Stimulated activated CD4-positive, alpha-beta T cell treated with anti-CD3 and anti-CD28 coated beads, Interleukin-15, amount 100 ng/mL, for 1 hour (primary cell): Measurements from ENCODE around the gene KCNJ16.

Experiments used
- DNase-seq, 2 donors: peaks; one replicate each; pipeline ENCODE4 v3.0.0-alpha.2; 2020; ENCODE audit warnings: low read depth in 1 of 2, low spot score in 1 of 2

KCNJ16 gene

GRCh38 chr17:70168044-70168976, 93.3 kb downstream of the KCNJ16 start:
- no peak for DNase-seq

DNA sequence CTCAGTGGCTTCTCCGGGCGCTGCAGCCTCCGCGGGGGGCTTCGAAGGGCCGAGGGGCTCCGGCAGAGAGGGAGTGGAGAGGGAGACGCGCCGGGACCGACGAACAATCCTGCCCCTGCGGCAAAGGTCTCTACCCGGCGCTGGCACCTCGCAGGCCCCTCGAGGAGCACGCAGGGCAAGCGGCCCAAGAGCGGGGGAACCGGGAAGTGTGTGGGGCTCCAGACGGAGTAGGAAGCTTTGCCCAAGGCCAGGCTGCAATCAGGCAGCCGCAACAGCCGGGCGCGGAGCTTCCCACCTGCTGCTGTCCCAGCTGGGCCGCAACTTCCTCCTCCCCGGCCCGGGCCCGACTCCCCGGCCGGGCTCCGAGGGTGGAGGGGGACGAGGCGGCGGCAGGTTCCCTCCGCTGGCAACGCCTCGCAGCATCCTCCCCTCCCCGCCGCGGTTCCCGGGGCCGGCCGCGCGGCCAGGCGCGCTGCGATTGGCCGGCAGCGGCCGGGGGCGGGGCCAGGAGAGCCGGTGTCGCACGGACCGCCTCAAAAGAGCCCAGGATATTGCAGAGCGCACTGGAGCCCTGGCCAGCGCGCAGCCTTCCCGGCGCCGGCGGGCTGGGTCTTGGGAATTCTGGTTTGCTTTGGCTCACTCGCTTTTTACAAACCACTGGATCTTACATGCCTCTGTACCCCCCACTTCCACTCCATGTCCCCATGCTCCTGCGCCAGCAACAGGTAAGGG, 94.1 kb downstream of the KCNJ16 start, which contains the start of gene KCNJ2:
Gene KCNJ2, plus strand, starts transcription at position 556 of the 732 bp plus-strand sequence. CDS start 5,508 bp downstream, outside the sequence.
- peak in 1 of 2 donors; percentile 25 for DNase-seq

DNA sequence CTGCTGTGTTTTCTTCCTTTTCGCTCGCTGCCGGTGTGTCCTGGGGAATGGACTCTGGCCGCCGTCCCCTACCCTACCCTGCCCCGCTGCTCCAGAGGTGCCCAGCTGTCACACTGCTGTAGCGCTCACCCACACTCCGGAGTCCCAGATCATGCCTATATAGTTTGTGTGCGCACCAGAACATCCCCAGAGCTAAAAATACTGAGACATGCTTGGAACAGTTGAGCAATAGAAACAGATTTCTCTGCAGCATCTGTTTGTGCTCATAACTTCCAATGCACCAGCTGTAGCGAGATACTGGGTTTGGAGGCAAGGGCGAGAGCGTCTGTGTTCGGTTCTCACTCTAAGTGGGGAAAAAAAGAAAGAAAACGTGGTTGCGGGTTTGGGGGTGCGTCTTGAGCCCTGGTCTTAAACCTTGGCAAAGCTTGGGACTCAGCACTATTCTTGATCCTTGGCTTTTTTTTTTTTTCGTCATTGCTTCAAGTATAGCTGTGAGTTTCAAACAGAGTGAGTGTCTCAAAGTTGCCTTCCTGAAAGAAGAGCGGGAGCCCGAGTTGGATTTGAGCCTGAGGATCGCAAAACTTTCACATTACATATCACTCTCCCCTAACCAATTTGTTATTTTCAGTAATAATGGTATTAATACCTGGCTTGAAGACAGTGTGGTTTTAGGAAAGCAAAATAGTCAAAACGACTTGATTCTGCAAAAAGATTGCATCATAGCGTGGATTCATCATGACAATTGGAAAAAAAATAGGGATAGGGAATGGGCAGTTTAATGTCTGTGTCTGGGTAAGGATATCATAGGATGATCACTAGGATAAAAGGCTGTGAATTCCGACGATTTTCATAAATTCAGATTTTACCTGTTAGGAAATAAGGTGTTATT, 94.9 kb downstream of the KCNJ16 start:
- DNase-seq: no peak

GRCh38 chr17:70171159-70171558, 96.1 kb downstream of the KCNJ16 start:
- DNase-seq: no peak

DNA sequence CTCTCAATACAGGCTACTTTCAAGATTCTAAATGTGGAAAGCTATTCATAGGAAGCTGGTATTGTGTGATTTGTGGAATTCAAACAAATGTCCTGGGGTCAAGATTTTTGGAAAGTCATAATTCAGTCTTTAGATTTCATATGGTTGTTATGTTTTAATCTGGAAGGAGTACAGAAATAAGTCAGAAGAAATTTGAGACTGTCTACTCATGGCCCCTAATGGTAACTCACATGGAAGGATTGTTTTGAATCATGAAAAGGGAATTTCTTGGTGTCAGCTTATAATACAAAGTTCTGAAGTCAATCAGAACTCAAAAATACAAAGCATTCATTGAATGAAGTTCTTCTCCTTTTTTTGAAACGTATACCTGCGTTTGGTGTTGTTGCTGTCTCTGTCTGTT, 97.4 kb downstream of the KCNJ16 start:
- no peak for DNase-seq

GRCh38 chr17:70172923-70173322, 97.9 kb downstream of the KCNJ16 start:
- DNase-seq: no peak

GRCh38 chr17:70173681-70174080, 98.7 kb downstream of the KCNJ16 start:
- DNase-seq: no peak

DNA sequence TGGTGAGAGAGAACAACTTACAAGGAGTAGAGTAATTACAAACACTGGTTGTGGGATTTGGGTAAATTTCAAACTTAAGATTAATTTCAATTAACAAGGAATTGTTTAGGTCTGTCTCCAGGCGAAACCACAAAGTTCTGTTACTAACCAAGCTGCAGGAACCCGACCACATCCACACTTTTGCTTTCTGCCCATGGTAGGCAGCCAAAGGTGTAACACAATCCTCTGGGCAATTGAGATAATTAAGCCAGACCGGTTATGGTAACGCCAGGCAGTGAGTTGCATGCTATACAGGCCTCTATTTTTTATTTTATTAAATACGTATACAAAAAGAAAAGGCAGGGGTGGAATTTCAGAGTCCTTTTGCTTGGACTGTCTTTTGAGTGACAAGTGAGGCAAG, 106.4 kb downstream of the KCNJ16 start:
- DNase-seq: no peak

DNA sequence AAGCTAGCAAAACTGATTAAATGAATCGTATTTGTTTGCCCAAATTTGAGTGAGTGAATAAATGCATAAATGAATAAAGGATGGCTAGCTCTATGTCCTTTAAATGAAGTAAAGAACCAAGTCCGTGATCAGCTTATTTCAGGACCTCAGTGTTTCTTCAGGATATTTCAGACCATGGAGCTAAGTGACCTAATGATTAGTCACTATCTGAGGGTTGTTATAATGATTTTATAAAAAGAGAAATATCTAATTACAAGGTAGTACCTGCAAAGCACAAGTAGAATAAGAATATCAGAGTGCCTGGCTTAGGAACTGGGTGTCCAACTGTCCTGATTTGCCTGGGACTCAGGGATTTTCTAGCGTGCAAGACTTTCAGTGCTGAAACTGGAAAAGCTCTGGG, 106.8 kb downstream of the KCNJ16 start:
- DNase-seq: no peak

DNA sequence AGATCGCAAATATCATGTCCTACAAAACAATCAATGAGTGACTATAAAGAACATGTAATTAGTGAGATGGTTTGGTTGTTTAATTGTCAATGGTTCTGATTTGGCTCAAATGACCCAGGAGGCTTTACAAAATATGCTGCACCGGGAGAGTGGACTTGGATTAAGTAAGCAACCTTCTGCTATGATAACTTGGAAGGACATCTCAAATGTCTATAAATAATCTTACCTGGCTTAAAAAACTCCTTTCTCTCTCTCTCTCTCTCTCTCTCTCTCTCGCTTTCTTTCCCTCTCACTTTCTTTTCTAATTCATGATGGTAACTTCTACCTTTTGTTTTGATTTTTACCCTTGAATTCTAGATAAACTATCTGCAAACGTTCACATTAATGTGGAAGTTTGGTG, 108.5 kb downstream of the KCNJ16 start:
- no peak for DNase-seq

- no peak for DNase-seq
Observed at GRCh38 chr17:70184207-70184606, 109.2 kb downstream of the KCNJ16 start.

- DNase-seq: no peak
Observed at GRCh38 chr17:70184770-70185169, 109.7 kb downstream of the KCNJ16 start.
